GM21367 (cell line): ENCODE data around the gene MEX3D.

Experiments
- ATAC-seq: cut with Tn5 transposase; IDR thresholded peaks from one replicate; pipeline ENCODE4 v1.9.1; 2021; ENCODE audit not compliant: unreplicated experiment

Gene MEX3D

DNA sequence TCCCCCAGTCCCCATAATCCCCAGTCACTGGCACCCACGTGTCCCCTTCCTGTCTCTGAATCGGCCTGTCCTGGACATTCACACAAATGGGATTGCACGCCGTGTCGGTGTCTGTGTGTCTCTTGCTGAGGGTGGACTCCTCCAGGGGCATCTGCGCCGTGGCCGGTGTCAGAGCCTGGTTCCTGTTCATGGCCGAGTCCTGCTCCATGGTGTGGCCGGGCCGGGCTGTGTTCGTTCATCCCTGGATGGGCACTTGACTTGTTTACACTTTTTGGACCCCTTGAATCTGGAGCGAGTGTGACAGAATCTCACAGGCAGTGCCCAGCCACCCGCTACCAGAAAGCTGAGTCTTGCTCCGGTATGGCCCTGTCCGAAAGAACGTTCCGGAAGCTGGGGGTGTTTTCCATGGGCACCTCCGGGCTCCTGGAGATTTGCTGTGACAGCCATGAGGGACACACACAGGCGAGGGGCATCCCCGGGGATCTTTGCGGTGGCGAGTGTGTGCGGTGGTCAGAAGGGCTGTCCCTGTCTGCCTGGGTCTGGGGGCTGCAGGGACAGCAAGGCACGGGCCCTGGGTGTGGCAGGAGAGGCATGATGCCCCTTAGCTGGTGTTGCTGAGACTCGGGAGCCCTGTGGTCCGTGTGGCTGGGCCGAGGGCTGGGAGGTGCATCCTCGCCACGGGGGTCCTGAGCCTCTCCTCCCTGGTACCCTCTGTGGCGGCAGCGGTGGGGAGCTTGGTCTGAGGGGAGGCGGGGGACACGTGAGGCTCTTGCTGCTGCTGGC lies 6.4 kb upstream of the MEX3D start:
- no peak for ATAC-seq

DNA sequence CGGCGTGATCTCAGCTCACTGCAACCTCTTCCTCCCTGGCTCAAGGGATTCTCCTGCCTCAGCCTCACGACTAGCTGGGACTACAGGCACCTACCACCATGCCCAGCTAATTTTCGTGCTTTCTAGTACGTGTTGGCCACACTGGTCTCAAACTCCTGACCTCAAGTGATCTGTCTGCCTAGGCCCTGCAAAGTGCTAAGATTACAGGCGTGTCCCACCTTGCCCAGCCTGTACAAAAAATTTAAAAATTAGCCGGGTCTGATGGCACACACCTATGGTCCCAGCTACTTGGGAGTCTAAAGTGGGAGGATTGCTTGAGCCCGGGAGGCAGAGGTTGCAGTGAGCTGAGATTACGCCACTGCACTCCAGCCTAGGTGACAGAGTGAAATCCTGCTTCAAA lies 4.7 kb upstream of the MEX3D start:
- no peak for ATAC-seq

DNA sequence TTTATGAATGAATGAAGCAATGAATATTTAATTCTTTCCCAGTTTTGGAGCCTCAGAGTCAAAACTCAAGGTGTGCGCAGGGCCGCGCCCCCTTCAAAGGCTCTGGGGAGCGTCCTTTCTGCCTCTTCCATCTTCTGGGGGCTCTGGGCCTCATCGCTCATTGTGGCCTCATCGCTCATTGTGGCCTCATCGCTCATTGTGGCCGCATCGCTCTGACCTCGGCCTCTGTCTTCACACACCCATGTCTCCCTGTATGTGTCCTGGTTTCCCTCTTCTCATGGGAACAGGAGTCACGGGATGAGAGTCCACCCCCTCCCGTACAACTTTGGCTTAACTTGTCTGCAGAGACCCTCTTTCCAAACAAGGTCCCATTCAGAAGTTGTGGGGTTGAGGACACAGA lies 3.2 kb upstream of the MEX3D start:
- no peak for ATAC-seq

DNA sequence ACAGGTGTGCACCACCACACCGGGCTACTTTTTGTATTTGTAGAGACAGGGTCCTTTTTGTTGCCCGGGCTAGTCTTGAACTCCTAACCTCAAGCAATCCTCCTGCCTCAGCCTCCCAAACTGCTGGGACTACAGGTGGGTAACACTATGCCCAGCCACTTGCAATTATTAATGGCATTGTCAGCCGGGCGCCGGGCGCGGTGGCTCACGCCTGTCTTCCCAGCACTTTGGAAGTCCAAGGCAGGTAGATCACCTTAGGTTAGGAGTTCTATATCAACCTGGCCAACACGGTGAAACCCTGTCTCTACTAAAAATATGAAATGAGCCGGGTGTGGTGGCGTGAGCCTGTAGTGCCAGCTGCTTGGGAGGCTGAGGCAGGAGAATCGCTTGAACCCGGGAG lies 2.7 kb upstream of the MEX3D start:
- no peak for ATAC-seq

DNA sequence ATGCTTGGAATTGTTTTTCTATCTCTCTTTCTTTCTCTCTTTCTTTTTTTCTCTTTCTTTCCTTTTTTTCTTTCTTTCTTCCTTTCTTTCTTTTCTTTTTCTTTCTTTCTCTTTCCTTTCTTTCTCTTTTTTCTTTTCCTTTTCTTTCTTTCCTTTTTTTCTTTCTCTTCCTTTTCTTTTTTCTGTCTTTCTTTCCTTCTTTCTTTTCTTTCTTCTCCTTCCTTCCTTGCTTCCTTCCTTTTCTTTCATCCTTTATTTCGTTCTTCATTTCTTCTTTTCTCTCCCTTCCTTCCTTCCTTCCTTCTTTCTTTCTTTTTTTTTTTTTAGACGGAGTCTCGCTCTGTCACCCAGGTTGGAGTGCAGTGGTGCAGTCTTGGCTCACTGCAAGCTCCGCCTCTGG lies 1.9 kb upstream of the MEX3D start:
- ATAC-seq: no peak

DNA sequence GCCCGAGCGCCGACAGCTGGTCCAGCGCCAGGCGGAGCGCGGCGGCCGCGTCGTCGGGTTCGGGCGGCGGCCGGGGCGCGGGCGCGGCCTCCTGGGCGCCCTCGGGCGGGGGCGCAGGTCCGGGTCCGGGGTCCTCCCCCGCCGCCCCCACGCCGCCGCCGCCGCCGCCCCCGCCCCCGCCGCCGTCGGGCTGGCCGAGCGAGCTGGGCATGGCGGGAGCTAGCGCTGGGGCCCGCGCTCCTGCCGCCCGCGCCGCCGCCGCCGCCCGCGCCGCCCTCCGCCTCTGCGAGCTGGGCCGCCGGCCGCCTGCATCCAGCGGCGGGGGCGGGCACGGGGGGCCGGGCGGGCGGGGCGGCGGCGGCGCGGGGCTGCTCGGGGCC lies 287 bp downstream of the MEX3D start:
- no peak for ATAC-seq

DNA sequence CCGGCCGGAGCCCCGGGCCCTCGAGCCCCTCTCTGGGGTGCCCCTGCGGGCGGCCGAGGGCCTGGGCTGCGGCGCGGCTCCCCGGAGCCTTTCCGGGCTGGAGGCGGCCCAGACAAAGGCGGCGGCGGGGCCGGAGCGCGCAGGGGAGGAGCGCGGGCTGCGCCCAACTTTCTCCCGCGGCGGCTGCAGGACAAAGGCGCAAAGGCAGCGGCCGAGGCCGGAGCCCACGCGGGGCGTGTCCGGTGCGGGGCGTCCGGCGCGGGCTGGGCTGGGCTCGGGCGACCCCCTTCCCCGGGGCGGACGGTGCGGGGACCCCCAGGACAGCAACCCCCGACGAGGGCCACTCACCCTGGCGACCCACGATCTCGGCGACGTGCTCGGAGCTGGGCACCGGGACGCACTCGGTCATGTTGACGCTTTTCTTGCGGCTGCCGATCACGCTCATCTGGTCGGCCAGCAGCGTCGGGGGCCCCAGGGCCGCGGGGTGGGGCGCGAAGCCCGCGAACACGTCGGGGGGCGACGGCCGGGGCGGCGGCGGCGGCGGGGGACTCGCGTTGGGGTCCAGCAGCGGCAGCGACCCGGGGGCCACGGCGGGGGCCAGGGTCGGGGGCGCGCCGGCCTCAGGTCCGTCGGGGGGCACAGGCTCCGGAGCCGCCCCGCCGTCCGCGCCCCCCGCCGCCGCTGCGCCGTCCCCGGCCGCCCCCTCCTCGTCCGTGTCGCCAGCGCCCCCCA lies 843 bp downstream of the MEX3D start:
- ATAC-seq: no peak

DNA sequence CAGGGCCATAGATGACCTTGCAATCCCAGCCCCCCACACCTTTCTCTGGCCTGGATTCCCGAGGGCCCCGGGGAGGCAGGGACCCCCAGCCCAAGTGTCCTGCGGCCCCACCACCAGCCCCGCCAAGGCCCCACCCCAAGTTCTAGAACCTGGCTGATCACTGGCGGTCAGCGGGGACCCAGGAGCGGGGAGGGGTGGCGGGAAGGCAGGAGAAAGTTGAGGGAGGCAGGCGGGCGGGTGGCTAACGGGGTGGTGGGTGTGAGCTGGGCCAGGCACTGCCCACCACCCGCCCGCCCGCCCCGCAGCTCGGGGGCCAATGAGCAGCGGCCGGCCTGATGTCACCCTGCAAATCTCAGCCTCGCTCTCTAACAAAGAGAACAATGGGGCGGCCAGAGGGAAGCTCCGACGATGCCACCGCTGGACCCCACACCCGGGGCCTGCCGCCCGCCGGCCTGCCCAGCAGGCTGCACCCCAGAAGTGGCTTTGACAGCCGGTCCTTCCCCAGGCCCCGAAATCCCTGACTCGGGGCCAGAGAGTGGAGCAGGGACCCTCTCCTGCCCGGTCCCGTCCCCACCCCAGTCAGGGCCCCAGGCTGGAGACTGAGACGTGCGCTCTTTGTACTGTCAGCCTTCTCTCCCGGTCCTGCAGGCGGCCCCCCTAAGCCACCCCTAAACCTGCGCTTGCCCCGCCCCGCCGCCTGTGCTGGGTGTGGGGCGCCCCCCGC lies 1.6 kb downstream of the MEX3D start:
- ATAC-seq: no peak

DNA sequence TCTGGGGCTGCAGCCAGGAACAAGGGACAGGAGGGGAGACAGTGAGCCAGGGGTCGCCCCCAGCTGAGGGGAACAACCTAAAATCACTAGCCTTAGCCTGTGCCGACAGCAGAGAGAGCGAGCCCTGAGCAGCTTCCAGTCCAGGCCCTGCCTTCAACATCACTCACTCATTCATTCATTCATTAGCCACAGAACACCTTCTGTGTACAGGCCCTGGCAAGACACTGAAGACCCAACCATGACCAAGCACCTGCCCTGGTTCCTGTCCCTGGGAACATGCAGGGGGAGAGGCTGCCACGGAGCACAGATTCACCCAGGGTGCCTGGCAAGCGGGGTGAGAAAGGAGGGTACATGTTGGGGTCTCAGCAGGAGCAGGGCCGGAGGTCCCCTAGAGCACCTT lies 4.9 kb downstream of the MEX3D start:
- ATAC-seq: no peak

DNA sequence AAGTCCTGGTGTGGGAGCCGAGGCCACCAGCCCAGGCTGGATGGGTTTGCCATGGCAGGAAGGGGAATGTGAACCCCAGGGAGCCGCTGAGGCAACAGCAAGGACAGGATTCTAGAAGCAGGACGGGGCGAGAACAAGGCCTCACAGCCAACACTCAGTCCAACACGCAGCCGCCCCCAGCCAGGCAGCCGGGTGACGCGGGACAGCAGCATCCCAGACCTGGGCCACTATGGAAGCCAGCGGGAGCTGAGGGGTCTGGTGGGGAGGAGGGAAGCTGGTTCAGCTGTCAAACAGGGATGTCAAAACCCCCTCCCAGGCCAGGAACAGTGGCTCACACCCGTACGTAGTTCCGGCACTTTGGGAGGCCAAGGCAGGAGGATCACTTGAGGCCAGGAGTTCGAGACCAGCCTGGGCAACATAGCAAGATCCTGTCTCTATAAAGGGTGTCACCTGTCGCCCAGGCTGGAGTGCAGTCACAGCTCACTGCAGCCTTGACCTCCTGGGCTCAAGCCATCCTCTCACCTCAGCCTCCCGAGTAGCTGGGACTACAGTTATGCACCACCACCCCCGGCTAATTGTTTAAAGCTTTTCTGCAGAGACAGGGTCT lies 6.8 kb downstream of the MEX3D start:
- no peak for ATAC-seq

DNA sequence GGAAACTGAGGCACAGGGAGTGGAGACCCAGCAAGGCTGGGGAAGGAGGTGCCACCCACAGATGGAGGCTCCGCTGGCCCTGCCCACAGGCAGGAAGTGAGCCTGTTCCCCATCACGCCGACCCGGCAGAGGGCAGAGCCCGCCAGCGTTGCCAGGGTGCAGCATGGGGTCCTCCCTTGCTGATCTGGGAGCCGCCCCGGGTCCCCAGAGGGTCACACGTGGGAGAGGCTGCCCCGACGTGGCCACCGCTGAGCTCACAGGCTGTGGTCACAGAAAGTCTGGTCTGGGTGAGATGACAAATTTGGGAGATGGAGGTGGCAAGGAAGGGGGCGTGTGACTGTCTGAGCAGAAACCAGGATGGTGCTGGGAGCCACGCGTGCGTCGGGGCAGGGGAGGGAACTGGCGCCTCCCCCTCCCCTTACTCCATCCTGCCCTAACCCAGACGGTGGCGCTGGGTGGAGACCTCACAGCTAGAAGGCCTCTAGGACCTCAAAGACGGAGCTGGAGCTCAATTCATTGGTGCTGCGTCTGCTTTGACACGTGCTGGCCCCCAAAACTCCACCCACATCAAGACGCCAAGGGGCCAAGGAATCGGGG lies 7.7 kb downstream of the MEX3D start:
- ATAC-seq: no peak

DNA sequence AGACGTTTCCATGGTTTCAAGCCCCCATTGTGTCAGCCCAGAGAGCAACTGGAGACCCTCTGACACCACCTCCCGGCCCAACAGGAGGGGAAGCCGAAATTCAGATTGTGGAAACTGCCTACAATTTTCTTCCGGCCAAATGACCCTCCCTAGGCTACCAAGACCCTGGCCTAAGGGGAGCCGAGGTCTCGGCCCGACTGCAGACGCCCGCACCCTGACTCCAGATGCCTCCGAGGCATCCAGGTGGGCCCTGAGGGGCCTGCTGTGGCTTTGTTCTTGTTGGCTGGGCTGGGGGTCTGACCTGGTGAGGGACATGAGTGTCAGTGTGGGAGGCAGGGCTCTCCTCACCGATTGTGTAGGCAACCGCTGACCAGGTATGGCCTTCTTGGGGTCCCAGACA lies 9.6 kb downstream of the MEX3D start:
- ATAC-seq: no peak

DNA sequence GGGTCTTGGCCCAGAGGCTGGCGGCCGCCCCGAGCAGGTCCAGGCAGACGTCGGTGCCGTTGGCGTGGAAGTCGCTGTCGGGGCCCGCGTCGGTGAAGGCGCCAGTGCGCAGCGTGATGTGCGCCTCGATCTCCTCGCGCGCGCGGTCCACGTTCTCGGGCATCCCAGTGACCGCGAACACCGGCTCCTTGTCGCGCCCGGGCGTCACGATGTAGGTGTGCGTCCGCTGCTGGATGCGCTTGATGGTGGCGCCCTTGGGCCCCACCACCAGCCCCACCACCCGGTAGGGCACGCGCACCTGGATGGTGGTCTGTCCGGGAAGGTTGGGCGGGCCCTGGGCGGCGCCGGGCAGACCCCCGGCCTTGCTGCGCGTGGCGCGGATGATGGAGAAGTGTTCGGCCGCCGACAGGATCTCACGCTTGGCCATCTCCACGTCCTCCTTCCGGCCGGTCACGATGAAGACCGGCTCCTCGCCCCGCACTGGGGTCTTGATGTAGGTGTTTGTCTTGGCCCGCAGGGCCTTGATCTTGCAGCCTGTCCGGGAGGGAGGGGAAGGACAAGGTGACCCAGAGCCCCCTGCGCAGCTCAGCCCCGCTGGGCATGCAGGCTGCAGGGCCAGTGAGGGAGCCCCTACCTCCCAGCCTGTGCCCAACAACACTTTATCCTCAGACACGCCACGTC lies 11.6 kb downstream of the MEX3D start:
- ATAC-seq: no peak

DNA sequence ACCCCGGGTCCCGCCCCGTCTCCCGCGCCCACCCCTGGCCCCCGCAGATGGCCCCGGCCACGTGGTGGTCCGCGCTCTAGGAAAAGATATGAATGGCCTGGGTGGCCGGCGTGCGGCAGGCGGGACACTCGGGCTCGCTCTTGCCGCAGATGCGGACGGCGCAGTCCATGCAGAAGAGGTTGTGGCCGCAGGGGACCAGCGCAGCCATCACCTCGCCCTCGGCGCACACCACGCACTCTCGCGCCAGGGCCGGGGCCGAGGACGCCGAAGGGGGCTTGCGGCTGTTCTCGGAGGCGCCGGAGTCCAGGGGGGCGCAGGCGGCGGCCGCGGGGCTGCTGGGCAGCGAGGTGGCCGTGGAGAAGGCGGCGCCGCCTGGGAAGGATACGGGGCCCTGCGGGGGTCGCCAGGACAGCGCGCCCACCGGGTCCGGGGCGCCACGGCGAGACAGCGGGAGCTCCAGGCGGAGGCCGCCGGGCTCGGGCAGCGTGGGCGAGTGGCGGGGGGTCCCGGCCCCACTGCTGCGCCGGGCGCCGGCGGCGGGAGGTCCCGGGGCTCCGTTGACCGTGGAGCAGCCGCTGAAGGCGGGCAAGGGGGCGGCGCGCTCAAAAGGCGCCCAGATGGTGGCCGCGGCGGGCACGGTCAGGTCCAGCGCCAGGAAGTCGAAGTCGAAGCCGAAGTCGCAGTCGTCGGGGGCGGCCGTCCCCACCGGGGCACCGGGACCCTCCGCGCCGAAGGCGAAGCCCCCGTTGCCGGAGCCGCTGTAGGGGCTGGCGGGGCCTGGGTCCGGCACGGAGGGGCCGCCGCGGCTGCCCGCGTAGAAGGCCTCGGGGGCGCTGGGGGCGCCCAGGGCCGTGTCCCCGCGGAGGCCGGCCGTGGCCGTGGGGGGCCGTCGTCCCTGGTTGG lies 12.4 kb downstream of the MEX3D start:
- no peak for ATAC-seq

DNA sequence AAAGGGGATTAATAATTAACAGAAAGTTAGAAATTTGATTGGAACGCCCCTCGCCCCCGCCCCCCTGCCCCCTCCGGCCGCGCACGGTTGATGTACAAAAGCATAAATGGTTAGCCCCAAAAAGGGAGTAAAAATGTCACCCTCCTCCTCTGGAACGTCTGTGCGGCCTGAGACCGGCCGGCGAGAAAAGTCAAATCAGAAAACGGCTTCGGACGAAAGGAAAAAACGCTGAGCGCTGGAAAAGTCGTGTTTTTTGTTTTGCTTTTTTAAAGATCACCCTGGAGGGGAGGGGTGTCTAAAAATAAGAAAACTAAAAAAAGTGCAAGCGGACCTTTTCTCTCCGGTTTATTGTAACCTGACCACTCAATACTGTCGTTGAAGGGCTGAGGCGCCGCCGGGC lies 13.2 kb downstream of the MEX3D start:
- no peak for ATAC-seq

DNA sequence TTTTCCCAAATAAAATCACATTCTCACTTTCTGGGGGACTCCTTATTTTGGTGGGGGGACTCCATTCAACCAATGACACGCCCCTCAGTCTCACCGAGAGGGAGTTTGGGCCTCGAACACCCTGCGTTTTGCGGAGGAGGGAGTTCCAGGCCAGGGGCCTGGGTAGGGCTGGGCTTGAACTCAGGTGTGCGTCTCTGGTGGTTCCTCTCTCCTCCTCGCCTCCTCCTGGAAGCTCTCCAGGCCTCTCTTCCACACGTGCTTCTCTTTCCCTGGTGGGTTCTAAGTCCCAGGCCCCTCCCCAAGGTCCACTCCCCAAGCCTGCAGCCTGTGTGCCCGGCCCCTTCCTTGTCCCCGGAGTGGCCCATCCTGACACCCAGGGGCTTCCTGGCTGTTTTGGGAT lies 14.7 kb downstream of the MEX3D start:
- no peak for ATAC-seq

DNA sequence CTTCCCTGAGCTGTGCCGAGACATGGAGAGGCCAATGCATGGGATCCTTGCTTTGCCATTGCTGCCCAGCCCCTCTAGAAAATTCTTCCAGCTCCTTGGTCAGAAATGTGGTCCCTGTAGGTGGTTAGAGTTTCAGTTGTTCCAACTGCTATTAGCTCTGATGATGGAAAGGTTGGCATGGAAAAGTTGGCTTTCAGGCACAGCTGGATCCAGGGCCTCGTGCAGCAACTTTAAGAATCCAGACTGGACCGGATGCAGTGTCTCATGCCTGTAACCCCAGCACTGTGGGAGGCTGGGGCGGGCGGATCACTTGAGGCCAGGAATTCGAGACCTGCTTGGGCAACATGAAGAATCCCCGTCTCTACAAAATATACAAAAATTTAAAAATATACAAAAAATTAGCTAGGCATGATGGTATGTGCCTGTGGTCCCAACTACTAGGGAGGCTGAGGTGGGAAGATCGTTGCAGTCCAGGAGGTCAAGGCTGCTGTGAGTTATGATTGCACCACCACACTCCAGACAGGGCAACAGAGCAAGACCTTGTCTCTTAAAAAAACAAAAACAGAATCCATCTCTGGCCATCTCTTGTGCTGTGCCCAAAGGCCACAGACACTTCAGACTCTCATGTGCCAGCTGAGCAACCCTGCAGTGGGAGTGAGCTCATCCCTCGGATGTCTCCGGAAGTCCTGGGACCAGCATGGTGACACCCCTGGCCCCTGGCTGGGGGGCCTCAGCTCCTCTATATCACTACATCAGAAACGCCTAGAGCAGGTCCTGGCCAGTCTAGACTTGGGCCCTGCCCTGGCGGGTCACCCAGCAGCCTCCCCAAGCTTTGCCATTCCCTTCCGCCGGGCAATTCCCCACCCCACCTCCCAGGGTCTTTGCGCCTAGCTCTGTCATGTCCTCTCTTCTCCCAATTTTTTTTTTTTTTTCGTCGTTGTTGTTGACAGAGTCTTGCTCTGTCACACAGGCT lies 16.8 kb downstream of the MEX3D start:
- ATAC-seq: no peak

DNA sequence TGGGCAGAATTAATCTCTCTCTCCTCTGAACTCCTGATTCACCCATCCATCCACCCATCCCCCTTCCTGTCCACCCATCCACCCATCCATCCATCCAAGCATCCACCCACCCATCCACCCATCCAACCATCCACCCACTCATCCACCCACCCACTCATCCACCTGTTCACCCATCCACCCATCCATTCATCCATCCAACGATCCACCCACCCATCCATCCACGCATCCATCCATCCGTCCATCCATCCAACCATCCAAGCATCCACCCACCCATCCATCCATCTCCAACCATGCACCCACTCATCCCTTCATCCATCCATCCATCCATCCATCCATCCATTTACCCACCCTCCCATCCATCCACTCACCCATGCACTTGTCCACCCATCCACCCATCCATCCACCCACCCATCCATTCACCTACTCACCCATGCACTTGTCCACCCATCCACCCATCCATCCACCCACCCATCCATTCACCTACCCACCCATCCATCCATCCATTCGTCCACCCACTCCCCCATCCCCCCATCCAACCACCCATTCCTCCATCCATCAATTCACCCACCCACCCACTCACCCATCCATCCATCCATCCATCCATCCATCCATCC lies 18.7 kb downstream of the MEX3D start:
- ATAC-seq: no peak
